SKM-1 treated with dmso at 0.1 percent for 144 hours (cell line): ENCODE results near the gene EP400.
"Not testable (repeated sequence)": the region's sequence is repeated elsewhere in the genome, so short reads cannot be mapped to it uniquely, and the experiment has no call there.

ENCODE experiments used
- DNase-seq: peaks from one replicate; lab custom pipeline; 2025; ENCODE audit not compliant: unreplicated experiment; lab: John Stamatoyannopoulos, UW

The EP400 gene

GRCh38 chr12:131947482-131948027, 2.2 kb upstream of the EP400 start:
- no peak for DNase-seq

GRCh38 chr12:131948166-131948712, 1.5 kb upstream of the EP400 start:
- DNase-seq: no peak

GRCh38 chr12:131948713-131949430, 870 bp upstream of the EP400 start:
- DNase-seq: not testable (repeated sequence)

GRCh38 chr12:131950182-131950913, 606 bp downstream of the EP400 start:
- no peak for DNase-seq

GRCh38 chr12:131953810-131954209, 4.1 kb downstream of the EP400 start:
- DNase-seq: not testable (repeated sequence)

- not testable (repeated sequence) for DNase-seq
Observed at GRCh38 chr12:131954460-131954859, 4.7 kb downstream of the EP400 start.

- no peak for DNase-seq
Observed at GRCh38 chr12:131959116-131959515, 9.4 kb downstream of the EP400 start.

- DNase-seq: no peak
Observed at GRCh38 chr12:131959641-131960589, 10.2 kb downstream of the EP400 start.

- DNase-seq: not testable (repeated sequence)
Observed at GRCh38 chr12:131960590-131961325, 11.0 kb downstream of the EP400 start.

- DNase-seq: not testable (repeated sequence)
Observed at GRCh38 chr12:131961328-131961727, 11.6 kb downstream of the EP400 start.

GRCh38 chr12:131962069-131962468, 12.3 kb downstream of the EP400 start:
- DNase-seq: no peak

GRCh38 chr12:131963381-131963780, 13.6 kb downstream of the EP400 start:
- no peak for DNase-seq

- no peak for DNase-seq
Observed at GRCh38 chr12:131965073-131965472, 15.3 kb downstream of the EP400 start.

- no peak for DNase-seq
Observed at GRCh38 chr12:131971226-131971625, 21.5 kb downstream of the EP400 start.

GRCh38 chr12:131975228-131975627, 25.5 kb downstream of the EP400 start:
- DNase-seq: no peak

GRCh38 chr12:131979606-131980005, 29.9 kb downstream of the EP400 start:
- no peak for DNase-seq

GRCh38 chr12:131980263-131980662, 30.5 kb downstream of the EP400 start:
- no peak for DNase-seq

GRCh38 chr12:131981388-131981787, 31.6 kb downstream of the EP400 start:
- DNase-seq: no peak

GRCh38 chr12:131982041-131982440, 32.3 kb downstream of the EP400 start:
- no peak for DNase-seq

- DNase-seq: no peak
Observed at GRCh38 chr12:131983026-131983425, 33.3 kb downstream of the EP400 start.
